SK-N-SH treated with all-trans-retinoic acid at 6 μM for 48 hours (cell line): Measurements from ENCODE around the gene ARAP2.

Experiments used
- CREB5 ChIP-seq: fragments of 250-450 bp; sonication (Bioruptor Pico); IDR thresholded peaks from 2 replicates; pipeline ENCODE4 v1.5.1; 2020; ENCODE audit warnings: low read depth, mild to moderate bottlenecking, moderate library complexity
- RARB ChIP-seq: fragments of 250-450 bp; sonication (Bioruptor Pico); IDR thresholded peaks from 2 replicates; pipeline ENCODE4 v1.8.0; 2021; ENCODE audit warnings: mild to moderate bottlenecking, moderate library complexity
- SNAI2 ChIP-seq: fragments of 250-450 bp; sonication (Bioruptor Pico); IDR thresholded peaks from 2 replicates; pipeline ENCODE4 v1.5.0; 2020; ENCODE audit warnings: mild to moderate bottlenecking, moderate library complexity

DNA sequence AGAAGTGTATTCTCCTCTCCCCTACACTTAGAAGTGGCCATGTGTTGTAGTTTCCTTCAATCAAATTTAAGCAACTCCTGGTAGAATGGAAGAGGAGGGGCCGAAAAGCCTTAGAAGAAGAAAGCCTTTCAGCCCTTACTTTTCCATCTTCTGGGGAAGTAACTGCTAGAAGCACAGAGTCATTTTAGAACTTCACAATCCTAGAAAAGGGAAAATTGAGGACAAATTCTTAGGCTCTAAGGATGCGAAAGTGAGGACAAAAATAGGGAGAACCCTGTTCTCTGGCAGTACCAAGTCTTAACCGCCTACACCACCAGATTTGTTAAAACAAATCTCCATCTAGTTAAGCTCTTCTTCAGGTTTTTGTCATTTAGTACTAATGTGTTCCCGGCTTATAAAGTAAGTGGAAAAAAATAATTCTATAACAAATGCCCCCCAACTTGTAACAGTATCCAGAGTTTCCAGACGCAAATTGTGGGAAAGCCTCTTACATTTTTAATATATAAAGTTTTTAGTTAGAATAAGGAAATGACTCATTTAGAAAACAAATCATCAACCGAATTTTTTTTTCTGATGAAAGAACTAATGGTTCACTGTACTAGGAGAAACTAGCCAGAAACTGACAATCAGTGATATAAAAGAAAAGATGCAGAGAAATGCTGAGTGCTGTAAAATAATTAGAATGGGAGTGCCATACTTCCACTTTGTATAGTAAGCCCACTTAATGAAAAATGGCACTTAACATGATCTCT lies 76.0 kb downstream of the ARAP2 start:
- TF ChIP-seq CREB5 (CRISPR knock-in tag) (no peak), SNAI2 (CRISPR knock-in tag) (no peak), RARB (no peak)
